Fibroblast of lung (primary cell): Measurements from ENCODE around the gene DENND2D. TPM values are rescaled to one million over a fixed set of nuclear protein-coding genes. Genes with fewer than 3 reads are reported as not detected.
A peak's percentile ranks its signal among the peaks of the same experiment; 100 is the strongest.

ENCODE experiments used
- DNase-seq, 2 donors: peaks; one replicate each; pipeline versions ENCODE4 v3.0.0 to v3.0.0-alpha.2; 2010; ENCODE audit warnings: low read depth in 2 of 2
- H2AFZ ChIP-seq: 2 replicates; pipeline ENCODE4 v1.5.1; 2012; ENCODE audit warnings: low read length, control low read depth, inconsistent platforms
- H3K27ac ChIP-seq: 2 replicates; pipeline ENCODE4 v1.5.1; 2011; ENCODE audit warnings: low read length, control low read depth; ENCODE audit not compliant: insufficient read depth
- H3K27me3 ChIP-seq: 2 replicates; pipeline ENCODE4 v1.5.1; 2011; ENCODE audit warnings: mild to moderate bottlenecking, low read length; ENCODE audit not compliant: control insufficient read depth, insufficient read depth
- H3K36me3 ChIP-seq: 2 replicates; pipeline ENCODE4 v1.5.1; 2011; ENCODE audit warnings: low read length; ENCODE audit not compliant: control insufficient read depth, insufficient read depth
- H3K4me1 ChIP-seq: 2 replicates; pipeline ENCODE4 v1.5.1; 2011; ENCODE audit warnings: low read length; ENCODE audit not compliant: control insufficient read depth, insufficient read depth; ENCODE audit errors: extremely low read depth
- H3K4me2 ChIP-seq: 2 replicates; pipeline ENCODE4 v1.5.1; 2011; ENCODE audit warnings: low read length, control low read depth; ENCODE audit not compliant: insufficient read depth; ENCODE audit errors: extremely low read depth
- H3K4me3 ChIP-seq, 4 experiments: fragments of 200-600 bp in 1 of 4; sonication (generic) in 1 of 4; replicated peaks in 1 of 4; 2 replicates each; pipeline ENCODE4 v1.5.1; 2011 to 2016; ENCODE audit warnings: low read length in 4 of 4, low read depth in 3 of 4, mild to moderate bottlenecking in 3 of 4, control low read depth in 2 of 4, inconsistent platforms in 1 of 4, mixed read lengths in 1 of 4; ENCODE audit not compliant: insufficient read depth in 1 of 4; ENCODE audit errors: control extremely low read depth in 1 of 4
- H3K79me2 ChIP-seq: 2 replicates; pipeline ENCODE4 v1.5.1; 2012; ENCODE audit warnings: mild to moderate bottlenecking, low read length, inconsistent platforms; ENCODE audit not compliant: control insufficient read depth, insufficient read depth
- H3K9ac ChIP-seq: 2 replicates; pipeline ENCODE4 v1.5.1; 2011; ENCODE audit warnings: mild to moderate bottlenecking, low read length, control low read depth; ENCODE audit not compliant: insufficient read depth
- H3K9me3 ChIP-seq: 2 replicates; pipeline ENCODE4 v1.5.1; 2012; ENCODE audit warnings: low read depth, low read length; ENCODE audit not compliant: control insufficient read depth, insufficient read depth
- H4K20me1 ChIP-seq: 2 replicates; pipeline ENCODE4 v1.5.1; 2011; ENCODE audit warnings: low read length; ENCODE audit not compliant: control insufficient read depth, insufficient read depth; ENCODE audit errors: extremely low read depth
- EZH2 ChIP-seq: IDR thresholded peaks from 2 replicates; pipeline ENCODE4 v1.5.1; 2012; ENCODE audit warnings: low read length, control low read depth, mild to moderate bottlenecking; ENCODE audit errors: missing control alignments
- polyA plus RNA-seq, 2 donors: library from polyadenylated mRNA; depleted of rRNA in 1 of 2; stranded (reverse) in 1 of 2; unstranded in 1 of 2; fragments of >200 nt; gene quantifications; 2 replicates each; pipeline ENCODE4 v1.2.1, GENCODE V29; 2011 to 2012; ENCODE audit warnings: missing spikeins in 1 of 2
- total RNA-seq: library from RNA; depleted of rRNA; stranded (reverse); fragments of >200 nt; gene quantifications from 2 replicates; pipeline ENCODE4 v1.2.1, GENCODE V29; 2014
- TF ChIP-seq, protein P1 (sequence below), 2 donors: IDR thresholded peaks in 1 of 2; conservative IDR thresholded peaks in 1 of 2; 1 replicate in 1 of 2; 2 replicates in 1 of 2; pipeline ENCODE4 v1.5.1; 2011 to 2012; ENCODE audit warnings: low read length in 2 of 2, control low read depth in 1 of 2, inconsistent platforms in 1 of 2, low read depth in 1 of 2, mild to moderate bottlenecking in 1 of 2

Gene DENND2D
- total and polyA plus RNA-seq, 2 donors (not counting 1 experiment from before 2014, with no cell fraction given) = 2.2 to 15.7 TPM

DNA sequence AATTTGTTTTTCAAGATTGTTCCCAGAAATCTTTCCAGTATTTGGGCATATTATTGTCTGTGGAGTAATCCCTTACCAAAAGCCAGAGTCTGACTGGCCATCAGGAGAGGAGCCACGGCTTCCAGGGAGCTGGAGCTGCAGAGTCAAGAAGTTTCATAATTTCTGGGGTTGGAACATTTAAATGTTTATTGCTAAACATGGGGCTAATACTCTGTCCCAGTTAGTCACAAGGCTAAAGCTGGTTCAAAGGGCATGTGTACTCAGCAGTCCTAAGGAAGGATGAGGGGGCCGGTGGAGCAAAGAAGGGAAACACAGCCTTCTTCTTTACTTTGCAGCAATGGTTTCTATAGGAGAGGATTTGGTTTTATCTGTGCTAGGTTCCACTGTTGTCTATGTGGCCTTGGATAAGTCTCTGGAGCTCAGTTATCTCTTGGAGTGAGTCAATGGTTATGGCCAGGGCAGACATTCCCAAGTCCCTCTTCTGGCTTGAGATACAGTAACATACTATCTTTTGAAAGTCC, 9.5 kb downstream of the DENND2D start:
- Histone ChIP-seq H3K36me3 (peaks cover 4% of the 10 kb centered on the region), H3K4me1 (peaks cover 33% of the 10 kb centered on the region), H3K4me3 (peak overlapping the region in 2 of 4 experiments; percentile 6 to 25), H4K20me1 (no peaks in the 10 kb centered on the region), H3K9me3 (no peaks in the 10 kb centered on the region), H3K9ac (no peak overlapping the region), H3K79me2 (no peaks in the 10 kb centered on the region), H2AFZ (no peak overlapping the region), H3K27ac (peak overlapping the region; percentile 67), H3K4me2 (peak overlapping the region; percentile 39), H3K27me3 (no peaks in the 10 kb centered on the region)
- TF ChIP-seq, protein P1, sequence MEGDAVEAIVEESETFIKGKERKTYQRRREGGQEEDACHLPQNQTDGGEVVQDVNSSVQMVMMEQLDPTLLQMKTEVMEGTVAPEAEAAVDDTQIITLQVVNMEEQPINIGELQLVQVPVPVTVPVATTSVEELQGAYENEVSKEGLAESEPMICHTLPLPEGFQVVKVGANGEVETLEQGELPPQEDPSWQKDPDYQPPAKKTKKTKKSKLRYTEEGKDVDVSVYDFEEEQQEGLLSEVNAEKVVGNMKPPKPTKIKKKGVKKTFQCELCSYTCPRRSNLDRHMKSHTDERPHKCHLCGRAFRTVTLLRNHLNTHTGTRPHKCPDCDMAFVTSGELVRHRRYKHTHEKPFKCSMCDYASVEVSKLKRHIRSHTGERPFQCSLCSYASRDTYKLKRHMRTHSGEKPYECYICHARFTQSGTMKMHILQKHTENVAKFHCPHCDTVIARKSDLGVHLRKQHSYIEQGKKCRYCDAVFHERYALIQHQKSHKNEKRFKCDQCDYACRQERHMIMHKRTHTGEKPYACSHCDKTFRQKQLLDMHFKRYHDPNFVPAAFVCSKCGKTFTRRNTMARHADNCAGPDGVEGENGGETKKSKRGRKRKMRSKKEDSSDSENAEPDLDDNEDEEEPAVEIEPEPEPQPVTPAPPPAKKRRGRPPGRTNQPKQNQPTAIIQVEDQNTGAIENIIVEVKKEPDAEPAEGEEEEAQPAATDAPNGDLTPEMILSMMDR (conservative IDR thresholded peaks at IDR 0.05 in 1 of 2, IDR thresholded peaks at IDR 0.05 in 1 of 2; ENCODE audit: low read depth in 1 of 2, low read length in 2 of 2) = no peak
- no peak for TF ChIP-seq EZH2
- peak; percentile 55 to 96 for DNase-seq

DNA sequence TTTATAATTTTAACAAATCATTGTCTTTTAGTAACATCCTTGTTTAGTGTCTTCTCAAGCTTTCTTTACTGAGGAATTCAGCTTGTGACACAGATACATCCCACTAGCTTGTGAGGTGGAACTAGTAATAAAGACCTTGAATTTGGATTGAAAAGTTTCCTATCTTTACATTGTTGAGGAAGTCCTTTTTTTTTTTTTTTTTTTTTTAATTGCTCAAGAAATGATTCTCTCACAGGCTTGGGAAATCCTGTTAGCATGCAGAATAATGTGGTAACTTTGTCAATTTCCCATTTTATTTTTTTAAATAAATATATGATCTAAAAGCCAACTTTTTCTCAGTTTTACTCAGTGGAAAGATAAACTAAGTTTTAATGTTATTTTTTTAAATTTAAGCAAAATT, 15.8 kb downstream of the DENND2D start:
- peaks cover 4% of the 10 kb centered on the region for H3K36me3 ChIP-seq
- H3K4me2 ChIP-seq = no peak overlapping the region
- H3K79me2 ChIP-seq = no peaks in the 10 kb centered on the region
- no peak overlapping the region for H3K9ac ChIP-seq
- no peak for TF ChIP-seq EZH2
- TF ChIP-seq, protein P1 (conservative IDR thresholded peaks at IDR 0.05 in 1 of 2, IDR thresholded peaks at IDR 0.05 in 1 of 2; ENCODE audit: low read depth in 1 of 2, low read length in 2 of 2) = no peak
- DNase-seq = no peak
- H3K27ac ChIP-seq = no peak overlapping the region
- no peaks in the 10 kb centered on the region for H4K20me1 ChIP-seq
- no peaks in the 10 kb centered on the region for H3K27me3 ChIP-seq
- no peaks in the 10 kb centered on the region for H3K9me3 ChIP-seq
- H3K4me1 ChIP-seq = no peaks in the 10 kb centered on the region
- no peak overlapping the region for H2AFZ ChIP-seq
- no peak overlapping the region for H3K4me3 ChIP-seq

DNA sequence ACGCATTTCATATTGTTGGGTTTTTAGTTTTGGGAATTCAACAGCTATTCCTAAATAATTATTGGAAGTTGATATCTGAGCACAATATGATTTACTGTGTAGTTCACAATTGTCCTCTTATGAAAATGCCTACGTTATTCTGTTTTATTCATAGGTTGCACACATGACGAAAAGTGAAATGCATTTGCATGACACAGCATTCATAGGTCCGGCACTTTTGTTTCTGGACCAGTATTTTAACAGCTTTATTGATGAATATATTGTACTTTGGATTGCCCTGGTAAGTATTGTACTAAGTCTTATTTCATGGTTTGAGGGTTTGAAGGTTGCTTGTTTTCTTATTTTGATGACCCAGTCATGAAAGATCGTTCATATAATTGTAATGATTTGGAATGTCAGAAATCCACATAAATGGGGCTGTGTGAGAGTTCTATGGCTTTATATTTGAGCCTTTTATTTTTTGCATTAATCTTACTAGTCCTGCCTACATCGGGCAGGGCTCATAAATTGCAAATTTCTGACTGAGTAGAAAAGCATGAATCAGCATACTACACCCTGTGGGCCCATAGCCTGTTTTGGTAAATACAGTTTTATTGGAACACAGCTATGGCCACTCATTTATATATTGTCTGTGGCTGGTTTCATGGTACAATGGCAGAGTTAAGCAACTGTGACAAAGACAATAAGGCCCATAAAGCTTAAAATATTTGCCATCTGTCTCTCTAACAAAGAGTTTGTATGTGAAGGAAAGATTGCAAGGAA, 17.0 kb downstream of the DENND2D start:
- no peaks in the 10 kb centered on the region for H3K4me1 ChIP-seq
- DNase-seq = no peak
- H4K20me1 ChIP-seq = no peaks in the 10 kb centered on the region
- H3K4me3 ChIP-seq = no peak overlapping the region
- no peaks in the 10 kb centered on the region for H3K27me3 ChIP-seq
- no peak overlapping the region for H2AFZ ChIP-seq
- H3K4me2 ChIP-seq = no peak overlapping the region
- no peak overlapping the region for H3K9ac ChIP-seq
- H3K27ac ChIP-seq = no peak overlapping the region
- peaks cover 4% of the 10 kb centered on the region for H3K36me3 ChIP-seq
- TF ChIP-seq, protein P1 (conservative IDR thresholded peaks at IDR 0.05 in 1 of 2, IDR thresholded peaks at IDR 0.05 in 1 of 2; ENCODE audit: low read depth in 1 of 2, low read length in 2 of 2) = no peak
- H3K9me3 ChIP-seq = no peaks in the 10 kb centered on the region
- no peaks in the 10 kb centered on the region for H3K79me2 ChIP-seq
